GM12891 (cell line): ENCODE measurements around the gene RUNX1.

Source experiments
- PAX5 ChIP-seq: IDR thresholded peaks from 2 replicates; pipeline ENCODE4 v1.6.1; 2011; ENCODE audit warnings: low read length, moderate library complexity, mild to moderate bottlenecking; ENCODE audit not compliant: insufficient read depth, severe bottlenecking
- POLR2A ChIP-seq: IDR thresholded peaks from 2 replicates; pipeline ENCODE4 v1.6.1; 2011; ENCODE audit warnings: low read depth, low read length, control low read depth
- POLR2AphosphoS5 ChIP-seq: IDR thresholded peaks from 2 replicates; pipeline ENCODE4 v1.6.1; 2011; ENCODE audit warnings: low read depth, low read length, control low read depth
- SPI1 ChIP-seq: IDR thresholded peaks from 2 replicates; pipeline ENCODE4 v1.6.1; 2011; ENCODE audit warnings: low read depth, low read length, control low read depth
- TAF1 ChIP-seq: IDR thresholded peaks from 2 replicates; pipeline ENCODE4 v1.6.1; 2011; ENCODE audit warnings: low read depth, low read length, control low read depth

DNA sequence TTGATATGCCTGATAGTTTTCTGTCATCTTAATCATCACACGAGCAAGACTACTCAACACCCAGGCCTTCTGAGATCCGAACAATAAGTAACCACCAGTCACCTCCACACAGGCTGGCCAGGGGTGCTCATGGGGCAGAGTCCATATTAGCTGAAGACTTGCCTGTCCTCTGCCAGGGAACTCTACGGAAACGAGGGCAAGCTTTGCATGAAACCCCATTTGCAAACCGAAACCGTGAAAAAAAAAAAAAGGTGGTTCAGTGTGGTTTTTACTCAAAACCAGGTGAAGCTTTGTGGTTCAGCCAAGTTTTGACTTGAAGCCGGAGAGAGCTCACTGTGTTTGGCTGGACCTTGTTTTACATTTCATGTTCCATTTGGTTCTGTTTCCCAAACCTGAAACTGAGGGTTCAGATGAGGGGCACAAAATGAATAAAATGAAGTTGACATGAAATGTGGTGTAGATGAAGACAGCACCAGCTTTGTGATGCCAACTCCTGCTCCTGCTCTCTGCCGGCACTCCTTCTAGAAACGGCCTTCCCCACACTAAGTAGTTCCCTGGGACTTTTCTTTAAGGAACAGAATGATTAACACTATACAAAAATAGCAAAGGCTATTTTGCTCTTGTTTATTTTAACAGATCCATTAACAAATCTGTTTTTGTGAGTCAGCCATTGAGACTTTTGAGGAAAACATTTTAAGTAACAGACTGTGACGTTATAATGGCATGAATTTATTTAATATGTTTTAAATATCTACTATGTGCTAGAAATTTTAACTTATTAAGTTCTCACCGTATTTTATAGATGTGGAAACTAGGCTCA, 74.7 kb downstream of the RUNX1 start:
- no peak for TF ChIP-seq POLR2AphosphoS5
- no peak for TF ChIP-seq POLR2A
- TF ChIP-seq SPI1, result no peak
- TF ChIP-seq TAF1, result no peak
- no peak for TF ChIP-seq PAX5
